GM12878 (cell line): Measurements from ENCODE around the gene SLC39A13. TPM values are rescaled to one million over a fixed set of nuclear protein-coding genes. Genes with fewer than 3 reads are reported as not detected.

Source experiments
- ATF3 ChIP-seq: IDR thresholded peaks from 2 replicates; pipeline ENCODE4 v1.6.1; 2011; ENCODE audit warnings: low read depth, mild to moderate bottlenecking, low read length, moderate library complexity, borderline replicate concordance; ENCODE audit errors: extremely low read depth
- BCL11A ChIP-seq: IDR thresholded peaks from 2 replicates; pipeline ENCODE4 v1.6.1; 2011; ENCODE audit warnings: low read depth, low read length
- BCLAF1 ChIP-seq: fragments of 450-650 bp; IDR thresholded peaks from 2 replicates; pipeline ENCODE4 v1.6.1; 2017; ENCODE audit warnings: antibody characterized with exemption, mild to moderate bottlenecking, moderate library complexity
- BRCA1 ChIP-seq: IDR thresholded peaks from 2 replicates; pipeline ENCODE4 v1.6.1; 2011; ENCODE audit warnings: low read depth, low read length, improper control_type of control experiment
- CBFB ChIP-seq: IDR thresholded peaks from 2 replicates; pipeline ENCODE4 v1.6.1; 2016; ENCODE audit warnings: antibody characterized with exemption, low read depth
- E4F1 ChIP-seq: fragments of 450-650 bp; IDR thresholded peaks from 2 replicates; pipeline ENCODE4 v1.6.1; 2018; ENCODE audit warnings: borderline replicate concordance, mild to moderate bottlenecking; ENCODE audit not compliant: partially characterized antibody
- EZH2 ChIP-seq: IDR thresholded peaks from 2 replicates; pipeline ENCODE4 v1.6.1; 2012; ENCODE audit warnings: low read depth, mild to moderate bottlenecking, control low read depth, inconsistent platforms, low read length, borderline replicate concordance; ENCODE audit not compliant: control insufficient read depth
- FOS ChIP-seq: IDR thresholded peaks from 3 replicates; pipeline ENCODE4 v1.6.1; 2011; ENCODE audit warnings: borderline replicate concordance; ENCODE audit not compliant: insufficient read length; ENCODE audit errors: extremely low read depth
- HDGF ChIP-seq: fragments of 450-650 bp; IDR thresholded peaks from 2 replicates; pipeline ENCODE4 v1.6.1; 2016; ENCODE audit warnings: antibody characterized with exemption
- JUNB ChIP-seq: IDR thresholded peaks from 2 replicates; pipeline ENCODE4 v1.6.1; 2016; ENCODE audit warnings: antibody characterized with exemption, mild to moderate bottlenecking
- MEF2A ChIP-seq: IDR thresholded peaks from 2 replicates; pipeline ENCODE4 v1.6.1; 2011; ENCODE audit warnings: low read depth, mild to moderate bottlenecking, low read length, moderate library complexity; ENCODE audit not compliant: insufficient read depth
- NFIC ChIP-seq: IDR thresholded peaks from 2 replicates; pipeline ENCODE4 v1.6.1; 2012; ENCODE audit warnings: low read depth, mild to moderate bottlenecking, inconsistent platforms, low read length, moderate library complexity
- NFYA ChIP-seq: IDR thresholded peaks from 2 replicates; pipeline ENCODE4 v1.6.1; 2011; ENCODE audit warnings: low read depth, mild to moderate bottlenecking, low read length, improper control_type of control experiment, borderline replicate concordance
- NRF1 ChIP-seq: conservative IDR thresholded peaks from 2 replicates; pipeline ENCODE4 v1.6.1; 2011; ENCODE audit warnings: mild to moderate bottlenecking, low read depth, low read length, improper control_type of control experiment
- PBX3 ChIP-seq: IDR thresholded peaks from 2 replicates; pipeline ENCODE4 v1.6.1; 2011; ENCODE audit warnings: mild to moderate bottlenecking, low read depth, low read length, moderate library complexity; ENCODE audit not compliant: insufficient replicate concordance
- PML ChIP-seq: IDR thresholded peaks from 2 replicates; pipeline ENCODE4 v1.6.1; 2012; ENCODE audit warnings: low read length, inconsistent platforms
- RCOR1 ChIP-seq: conservative IDR thresholded peaks from 2 replicates; pipeline ENCODE4 v1.6.1; 2012; ENCODE audit warnings: low read depth, low read length, improper control_type of control experiment
- RELA ChIP-seq: fragments of 450-650 bp; IDR thresholded peaks from 2 replicates; pipeline ENCODE4 v1.8.0; 2014; ENCODE audit warnings: borderline replicate concordance; ENCODE audit not compliant: partially characterized antibody
- SMAD5 ChIP-seq: IDR thresholded peaks from 2 replicates; pipeline ENCODE4 v1.6.1; 2016; ENCODE audit warnings: antibody characterized with exemption, low read depth
- SMC3 ChIP-seq: IDR thresholded peaks from 2 replicates; pipeline ENCODE4 v1.6.1; 2011; ENCODE audit warnings: low read length, improper control_type of control experiment, borderline replicate concordance
- TBL1XR1 ChIP-seq: IDR thresholded peaks from 2 replicates; pipeline ENCODE4 v1.6.1; 2012; ENCODE audit warnings: low read depth, low read length, improper control_type of control experiment
- YY1 ChIP-seq: IDR thresholded peaks from 2 replicates; pipeline ENCODE4 v1.6.1; 2011; ENCODE audit warnings: low read depth, mild to moderate bottlenecking, low read length
- ZZZ3 ChIP-seq: IDR thresholded peaks from 2 replicates; pipeline ENCODE4 v1.6.1; 2011; ENCODE audit warnings: low read depth; ENCODE audit not compliant: control insufficient read depth, insufficient read length
- polyA plus RNA-seq, 11 experiments: library from polyadenylated mRNA; depleted of rRNA in 4 of 11; unstranded in 6 of 11; stranded (reverse) in 5 of 11; fragments of >200 nt; fragmentation: Nextera tagmentation in 4 of 11; fragmentation: Illumina TruSeq in 1 of 11; extraction: Ambion mirVana in 4 of 11; extraction: Trizol in 1 of 11; gene quantifications; 1 replicate in 1 of 11; 2 replicates in 10 of 11; pipeline versions ENCODE4 v1.2.1 to v1.2.3, GENCODE V29; 2011 to 2016; ENCODE audit warnings: inconsistent platforms in 2 of 11, missing spikeins in 2 of 11, low read depth in 1 of 11
- total RNA-seq, 4 experiments: library from RNA; depleted of rRNA in 3 of 4; stranded (reverse); fragments of >200 nt in 3 of 4; fragmentation: Illumina TruSeq in 1 of 4; extraction: Trizol in 1 of 4; gene quantifications; 2 replicates each; pipeline versions ENCODE4 v1.2.1 to v1.2.3, GENCODE V29; 2013 to 2021

Gene SLC39A13
- total and polyA plus RNA-seq, 10 of the 15 experiments (the other 5 are each of a cell fraction or from before 2014, with no cell fraction given), result 0.23 to 19.8 (median 6.3) TPM

- no peak for TF ChIP-seq RELA
- no peak for TF ChIP-seq ATF3
- TF ChIP-seq PML, result 0 out of 2 replicates have a peak, but pooled peaks have one; percentile 54
- 0 out of 2 replicates have a peak, but pooled peaks have one; percentile 1 for TF ChIP-seq NRF1
- peak; percentile 2; the same call in 1 of the 2 replicates for TF ChIP-seq SMC3
- TF ChIP-seq FOS, result no peak
- no peak for TF ChIP-seq TBL1XR1
- TF ChIP-seq YY1, result 0 out of 2 replicates have a peak, but pooled peaks have one; percentile 16
- no peak for TF ChIP-seq RCOR1
- TF ChIP-seq JUNB, result peak; percentile 35; the same call in 1 of the 2 replicates
- no peak for TF ChIP-seq BCLAF1
- peak; percentile 84 for TF ChIP-seq SMAD5
- TF ChIP-seq BRCA1, result no peak
- no peak for TF ChIP-seq HDGF
- TF ChIP-seq MEF2A, result no peak
- peak; percentile 33 for TF ChIP-seq E4F1
- no peak for TF ChIP-seq EZH2
- no peak for TF ChIP-seq NFYA
- no peak for TF ChIP-seq BCL11A
- TF ChIP-seq PBX3, result no peak
- no peak for TF ChIP-seq NFIC
- no peak; the same call in 1 of the 2 replicates for TF ChIP-seq CBFB
- no peak for TF ChIP-seq ZZZ3
Observed at GRCh38 chr11:47378010-47378835, 30.2 kb upstream of the SLC39A13 start, which contains the start of gene SPI1 (continued).
